H1 (cell line): Measurements from ENCODE around the gene HSP90B1.

ENCODE experiments used
- KDM5A ChIP-seq: fragments of 200-600 bp; IDR thresholded peaks from 2 replicates; pipeline ENCODE4 v1.7.1; 2012; ENCODE audit warnings: mild to moderate bottlenecking, low read length, inconsistent platforms, mixed read lengths
- PHF8 ChIP-seq: fragments of 200-600 bp; sonication (generic); conservative IDR thresholded peaks from 2 replicates; pipeline ENCODE4 v1.7.1; 2012; ENCODE audit warnings: low read depth, mild to moderate bottlenecking, inconsistent platforms, low read length, moderate library complexity
- SP4 ChIP-seq: IDR thresholded peaks from 2 replicates; pipeline ENCODE4 v1.6.1; 2012; ENCODE audit warnings: low read length, inconsistent platforms
- SUZ12 ChIP-seq: fragments of 200-600 bp; sonication (generic); IDR thresholded peaks from 2 replicates; pipeline ENCODE4 v1.6.1; 2012; ENCODE audit warnings: mild to moderate bottlenecking, inconsistent platforms, low read length, moderate library complexity, mixed read lengths
- TAF1 ChIP-seq: IDR thresholded peaks from 2 replicates; pipeline ENCODE4 v1.6.1; 2011; ENCODE audit warnings: mild to moderate bottlenecking, low read depth, low read length
- YY1 ChIP-seq: IDR thresholded peaks from 2 replicates; pipeline ENCODE4 v1.6.1; 2011; ENCODE audit warnings: low read depth, mild to moderate bottlenecking, low read length
- TF ChIP-seq, protein P1 (sequence below), 3 experiments: IDR thresholded peaks; 1 replicate in 2 of 3; 2 replicates in 1 of 3; pipeline versions ENCODE4 v1.5.1 to v1.6.1; 2011; ENCODE audit warnings: low read length in 3 of 3, mild to moderate bottlenecking in 3 of 3, inconsistent platforms in 2 of 3, low read depth in 1 of 3, moderate library complexity in 1 of 3; ENCODE audit not compliant: insufficient read depth in 1 of 3; ENCODE audit errors: control extremely low read depth in 1 of 3

DNA sequence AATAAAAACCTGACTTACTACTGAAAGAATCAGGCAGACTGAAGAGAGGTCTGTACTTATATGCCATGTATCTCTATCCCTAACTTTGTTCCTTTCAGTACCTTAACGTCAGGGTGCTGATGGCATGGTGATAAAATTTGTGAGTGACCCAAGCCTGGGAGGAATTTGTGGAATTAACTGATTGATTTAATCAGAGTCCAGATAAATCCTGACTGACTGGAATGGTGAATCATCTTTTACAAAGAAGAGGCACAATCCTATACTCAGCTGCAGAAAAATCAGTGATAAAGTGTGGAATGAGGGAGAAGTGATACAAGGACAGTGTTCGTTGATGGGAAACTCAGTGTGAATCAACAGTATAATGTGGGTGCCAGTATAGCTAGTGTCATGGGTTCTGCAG, 39.2 kb downstream of the HSP90B1 start:
- TF ChIP-seq, protein P1, sequence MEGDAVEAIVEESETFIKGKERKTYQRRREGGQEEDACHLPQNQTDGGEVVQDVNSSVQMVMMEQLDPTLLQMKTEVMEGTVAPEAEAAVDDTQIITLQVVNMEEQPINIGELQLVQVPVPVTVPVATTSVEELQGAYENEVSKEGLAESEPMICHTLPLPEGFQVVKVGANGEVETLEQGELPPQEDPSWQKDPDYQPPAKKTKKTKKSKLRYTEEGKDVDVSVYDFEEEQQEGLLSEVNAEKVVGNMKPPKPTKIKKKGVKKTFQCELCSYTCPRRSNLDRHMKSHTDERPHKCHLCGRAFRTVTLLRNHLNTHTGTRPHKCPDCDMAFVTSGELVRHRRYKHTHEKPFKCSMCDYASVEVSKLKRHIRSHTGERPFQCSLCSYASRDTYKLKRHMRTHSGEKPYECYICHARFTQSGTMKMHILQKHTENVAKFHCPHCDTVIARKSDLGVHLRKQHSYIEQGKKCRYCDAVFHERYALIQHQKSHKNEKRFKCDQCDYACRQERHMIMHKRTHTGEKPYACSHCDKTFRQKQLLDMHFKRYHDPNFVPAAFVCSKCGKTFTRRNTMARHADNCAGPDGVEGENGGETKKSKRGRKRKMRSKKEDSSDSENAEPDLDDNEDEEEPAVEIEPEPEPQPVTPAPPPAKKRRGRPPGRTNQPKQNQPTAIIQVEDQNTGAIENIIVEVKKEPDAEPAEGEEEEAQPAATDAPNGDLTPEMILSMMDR (IDR thresholded peaks at IDR 0.05; ENCODE audit: control extremely low read depth in 1 of 3, insufficient read depth in 1 of 3, low read depth in 1 of 3, low read length in 3 of 3): no peak
- TF ChIP-seq TAF1 (no peak), SP4 (no peak), YY1 (no peak), SUZ12 (no peak), KDM5A (no peak), PHF8 (no peak)
